Measurements from ENCODE around the gene PKD1. TPM values are rescaled to one million over a fixed set of nuclear protein-coding genes. Genes with fewer than 3 reads are reported as not detected.

Gene PKD1
- polyA plus RNA-seq, 1 donor from 2014 or later: 176 TPM

DNA sequence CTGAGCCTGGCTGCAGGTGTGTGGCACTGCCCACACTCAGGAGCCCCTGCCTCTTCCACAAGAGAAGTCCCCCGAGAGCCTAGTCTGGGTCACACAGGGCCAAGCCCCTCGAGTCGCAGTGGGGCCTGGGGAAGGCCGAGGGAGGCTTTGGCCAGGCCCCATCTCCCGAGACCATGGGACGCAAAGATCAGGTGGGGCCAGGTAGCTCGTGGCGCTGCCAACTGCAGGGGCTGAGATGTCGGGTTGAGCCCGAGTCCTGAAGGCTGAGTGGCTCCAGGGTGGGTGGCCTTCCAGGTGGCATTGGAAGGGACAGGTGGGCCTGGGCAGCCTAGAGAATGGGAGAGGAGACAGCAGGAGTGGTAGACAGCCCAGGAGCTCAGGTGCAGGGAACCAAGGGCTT lies 26.2 kb upstream of the PKD1 start:
- TF ChIP-seq RAD21 (conservative IDR thresholded peaks at IDR 0.05) (no peak), EZH2 (IDR thresholded peaks at IDR 0.05; ENCODE audit: borderline replicate concordance, insufficient read depth, low read length, poor library complexity, severe bottlenecking) (no peak), SMC3 (conservative IDR thresholded peaks at IDR 0.05; ENCODE audit: poor library complexity) (no peak), TAF1 (IDR thresholded peaks at IDR 0.05; ENCODE audit: low read depth) (no peak), MXI1 (conservative IDR thresholded peaks at IDR 0.05; ENCODE audit: poor library complexity, severe bottlenecking) (no peak), EP300 (conservative IDR thresholded peaks at IDR 0.05; ENCODE audit: poor library complexity, severe bottlenecking) (no peak), POLR2AphosphoS5 (IDR thresholded peaks at IDR 0.05) (no peak)
- TF ChIP-seq, protein P1, sequence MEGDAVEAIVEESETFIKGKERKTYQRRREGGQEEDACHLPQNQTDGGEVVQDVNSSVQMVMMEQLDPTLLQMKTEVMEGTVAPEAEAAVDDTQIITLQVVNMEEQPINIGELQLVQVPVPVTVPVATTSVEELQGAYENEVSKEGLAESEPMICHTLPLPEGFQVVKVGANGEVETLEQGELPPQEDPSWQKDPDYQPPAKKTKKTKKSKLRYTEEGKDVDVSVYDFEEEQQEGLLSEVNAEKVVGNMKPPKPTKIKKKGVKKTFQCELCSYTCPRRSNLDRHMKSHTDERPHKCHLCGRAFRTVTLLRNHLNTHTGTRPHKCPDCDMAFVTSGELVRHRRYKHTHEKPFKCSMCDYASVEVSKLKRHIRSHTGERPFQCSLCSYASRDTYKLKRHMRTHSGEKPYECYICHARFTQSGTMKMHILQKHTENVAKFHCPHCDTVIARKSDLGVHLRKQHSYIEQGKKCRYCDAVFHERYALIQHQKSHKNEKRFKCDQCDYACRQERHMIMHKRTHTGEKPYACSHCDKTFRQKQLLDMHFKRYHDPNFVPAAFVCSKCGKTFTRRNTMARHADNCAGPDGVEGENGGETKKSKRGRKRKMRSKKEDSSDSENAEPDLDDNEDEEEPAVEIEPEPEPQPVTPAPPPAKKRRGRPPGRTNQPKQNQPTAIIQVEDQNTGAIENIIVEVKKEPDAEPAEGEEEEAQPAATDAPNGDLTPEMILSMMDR (IDR thresholded peaks at IDR 0.05; ENCODE audit: poor library complexity, severe bottlenecking): no peak
- TF ChIP-seq, protein P2, sequence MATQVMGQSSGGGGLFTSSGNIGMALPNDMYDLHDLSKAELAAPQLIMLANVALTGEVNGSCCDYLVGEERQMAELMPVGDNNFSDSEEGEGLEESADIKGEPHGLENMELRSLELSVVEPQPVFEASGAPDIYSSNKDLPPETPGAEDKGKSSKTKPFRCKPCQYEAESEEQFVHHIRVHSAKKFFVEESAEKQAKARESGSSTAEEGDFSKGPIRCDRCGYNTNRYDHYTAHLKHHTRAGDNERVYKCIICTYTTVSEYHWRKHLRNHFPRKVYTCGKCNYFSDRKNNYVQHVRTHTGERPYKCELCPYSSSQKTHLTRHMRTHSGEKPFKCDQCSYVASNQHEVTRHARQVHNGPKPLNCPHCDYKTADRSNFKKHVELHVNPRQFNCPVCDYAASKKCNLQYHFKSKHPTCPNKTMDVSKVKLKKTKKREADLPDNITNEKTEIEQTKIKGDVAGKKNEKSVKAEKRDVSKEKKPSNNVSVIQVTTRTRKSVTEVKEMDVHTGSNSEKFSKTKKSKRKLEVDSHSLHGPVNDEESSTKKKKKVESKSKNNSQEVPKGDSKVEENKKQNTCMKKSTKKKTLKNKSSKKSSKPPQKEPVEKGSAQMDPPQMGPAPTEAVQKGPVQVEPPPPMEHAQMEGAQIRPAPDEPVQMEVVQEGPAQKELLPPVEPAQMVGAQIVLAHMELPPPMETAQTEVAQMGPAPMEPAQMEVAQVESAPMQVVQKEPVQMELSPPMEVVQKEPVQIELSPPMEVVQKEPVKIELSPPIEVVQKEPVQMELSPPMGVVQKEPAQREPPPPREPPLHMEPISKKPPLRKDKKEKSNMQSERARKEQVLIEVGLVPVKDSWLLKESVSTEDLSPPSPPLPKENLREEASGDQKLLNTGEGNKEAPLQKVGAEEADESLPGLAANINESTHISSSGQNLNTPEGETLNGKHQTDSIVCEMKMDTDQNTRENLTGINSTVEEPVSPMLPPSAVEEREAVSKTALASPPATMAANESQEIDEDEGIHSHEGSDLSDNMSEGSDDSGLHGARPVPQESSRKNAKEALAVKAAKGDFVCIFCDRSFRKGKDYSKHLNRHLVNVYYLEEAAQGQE (IDR thresholded peaks at IDR 0.05; ENCODE audit: borderline replicate concordance): no peak
- no peak overlapping the region for H3K4me2 ChIP-seq (ENCODE audit: low read length)
- no peaks in the 10 kb centered on the region for H3F3A ChIP-seq (ENCODE audit: insufficient read depth, low read length, poor library complexity, severe bottlenecking)
- no peak overlapping the region for H3K27ac ChIP-seq (ENCODE audit: low read length)
- no peaks in the 10 kb centered on the region for H3K36me3 ChIP-seq (ENCODE audit: insufficient read depth, low read length)
- no peak overlapping the region for H3K4me3 ChIP-seq (ENCODE audit: low read length)
- H3K79me2 ChIP-seq (replicated peaks; ENCODE audit: insufficient read depth, low read length): peaks cover 23% of the 10 kb centered on the region
- no peak overlapping the region for H2AFZ ChIP-seq (ENCODE audit: low read depth, low read length)
- H4K20me1 ChIP-seq (ENCODE audit: insufficient read depth): no peaks in the 10 kb centered on the region
- H3K9me3 ChIP-seq (ENCODE audit: low read length): no peaks in the 10 kb centered on the region
- no peak overlapping the region for H3K9ac ChIP-seq (ENCODE audit: low read length)
- H3K27me3 ChIP-seq (ENCODE audit: insufficient read depth, low read depth, low read length): no peaks in the 10 kb centered on the region
- H3K9me2 ChIP-seq (ENCODE audit: insufficient read depth, low read length): no peaks in the 10 kb centered on the region

DNA sequence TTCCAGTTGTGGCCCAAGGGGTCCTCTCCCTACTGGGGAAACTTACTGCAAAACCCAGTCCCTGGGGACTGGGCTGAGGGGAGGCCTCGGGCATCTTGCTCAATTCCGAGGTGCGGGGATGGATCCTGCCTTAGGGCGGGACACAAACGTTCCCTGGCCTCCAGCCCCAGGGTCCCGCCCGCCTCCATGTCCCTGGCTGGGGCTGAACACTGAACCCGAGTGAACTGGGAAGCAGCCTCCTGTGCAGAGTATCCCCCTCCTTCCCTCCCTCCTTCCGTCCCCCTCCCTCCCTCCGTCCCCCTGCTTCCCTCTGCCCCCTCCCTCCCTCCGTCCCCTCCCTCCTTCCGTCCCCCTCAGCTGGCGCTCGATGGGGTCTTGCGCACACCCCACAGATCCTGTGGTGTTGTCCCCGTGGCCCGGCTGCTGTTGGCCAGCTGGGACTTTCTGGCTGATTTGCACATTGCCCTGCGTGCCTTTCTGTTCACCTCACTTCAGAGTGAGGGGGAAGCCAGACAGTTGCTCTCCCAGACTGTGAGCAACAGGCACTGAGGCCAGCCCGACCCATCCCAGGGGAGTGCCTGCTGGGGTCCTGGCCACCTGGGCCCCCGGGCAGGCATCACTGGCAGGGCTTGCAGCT lies 25.3 kb upstream of the PKD1 start:
- H3K4me2 ChIP-seq (ENCODE audit: low read length): no peak overlapping the region
- no peaks in the 10 kb centered on the region for H3K9me2 ChIP-seq (ENCODE audit: insufficient read depth, low read length)
- H3K79me2 ChIP-seq (replicated peaks; ENCODE audit: insufficient read depth, low read length): peaks cover 30% of the 10 kb centered on the region
- no peak for TF ChIP-seq SMC3 (conservative IDR thresholded peaks at IDR 0.05; ENCODE audit: poor library complexity)
- no peak overlapping the region for H2AFZ ChIP-seq (ENCODE audit: low read depth, low read length)
- H3K27me3 ChIP-seq (ENCODE audit: insufficient read depth, low read depth, low read length): no peaks in the 10 kb centered on the region
- H3K9me3 ChIP-seq (ENCODE audit: low read length): no peaks in the 10 kb centered on the region
- no peak overlapping the region for H3K27ac ChIP-seq (ENCODE audit: low read length)
- H4K20me1 ChIP-seq (ENCODE audit: insufficient read depth): no peaks in the 10 kb centered on the region
- H3K9ac ChIP-seq (ENCODE audit: low read length): no peak overlapping the region
- no peak overlapping the region for H3K4me3 ChIP-seq (ENCODE audit: low read length)
- H3F3A ChIP-seq (ENCODE audit: insufficient read depth, low read length, poor library complexity, severe bottlenecking): no peaks in the 10 kb centered on the region
- no peaks in the 10 kb centered on the region for H3K36me3 ChIP-seq (ENCODE audit: insufficient read depth, low read length)

All from neural cell (in vitro differentiated cells).